HG03565 (cell line): ENCODE data around the gene COL3A1.

ENCODE experiments used
- ATAC-seq: cut with Tn5 transposase; IDR thresholded peaks from one replicate; pipeline ENCODE4 v1.9.1; 2021; ENCODE audit warnings: mild to moderate bottlenecking, moderate library complexity; ENCODE audit not compliant: unreplicated experiment

The COL3A1 gene

GRCh38 chr2:188974164-188974563 is at the start of gene COL3A1:
COL3A1 (plus strand) TSS chr2:188974373; CDS start chr2:188974490, 117 bp downstream.
- no peak for ATAC-seq

- ATAC-seq: no peak
These were observed 45.5 kb upstream of the COL3A1 start for GRCh38 chr2:188928643-188929042.

- no peak for ATAC-seq
These were observed 42.8 kb upstream of the COL3A1 start for GRCh38 chr2:188931361-188931760.

GRCh38 chr2:188937228-188938220 is 36.6 kb upstream of the COL3A1 start:
- no peak for ATAC-seq

GRCh38 chr2:188940171-188940570 is 34.0 kb upstream of the COL3A1 start:
- no peak for ATAC-seq

GRCh38 chr2:188944442-188944841 is 29.7 kb upstream of the COL3A1 start:
- no peak for ATAC-seq

GRCh38 chr2:188949046-188949818 is 24.9 kb upstream of the COL3A1 start:
- no peak for ATAC-seq

- ATAC-seq: no peak
These were observed 21.3 kb upstream of the COL3A1 start for GRCh38 chr2:188952901-188953300.

GRCh38 chr2:188956290-188956689 is 17.9 kb upstream of the COL3A1 start:
- no peak for ATAC-seq

GRCh38 chr2:188956961-188957360 is 17.2 kb upstream of the COL3A1 start:
- ATAC-seq: no peak

- ATAC-seq: no peak
These were observed 16.5 kb upstream of the COL3A1 start for GRCh38 chr2:188957646-188958045.

GRCh38 chr2:188963741-188964140 is 10.4 kb upstream of the COL3A1 start:
- no peak for ATAC-seq

- ATAC-seq: no peak
These were observed 9.1 kb upstream of the COL3A1 start for GRCh38 chr2:188964976-188965546.

- ATAC-seq: no peak
These were observed 8.6 kb upstream of the COL3A1 start for GRCh38 chr2:188965563-188965962.

GRCh38 chr2:188966079-188966571 is 8.0 kb upstream of the COL3A1 start:
- no peak for ATAC-seq

- ATAC-seq: no peak
These were observed 7.3 kb upstream of the COL3A1 start for GRCh38 chr2:188966728-188967440.

GRCh38 chr2:188969236-188969635 is 4.9 kb upstream of the COL3A1 start:
- ATAC-seq: no peak

GRCh38 chr2:188969651-188970050 is 4.5 kb upstream of the COL3A1 start:
- no peak for ATAC-seq

GRCh38 chr2:188970211-188970610 is 4.0 kb upstream of the COL3A1 start:
- ATAC-seq: no peak

GRCh38 chr2:188971432-188971861 is 2.7 kb upstream of the COL3A1 start:
- no peak for ATAC-seq

- ATAC-seq: no peak
These were observed 532 bp upstream of the COL3A1 start for GRCh38 chr2:188973641-188974040.
